GM23338 (cell line): ENCODE measurements around the gene STK4. TPM values are rescaled to one million over a fixed set of nuclear protein-coding genes. Genes with fewer than 3 reads are reported as not detected.

ENCODE experiments used
- ATAC-seq: fragments of 200-7000 bp; cut with Tn5 transposase; 3 replicates; pipeline ENCODE4 v1.9.1; 2020
- DNase-seq: peaks from one replicate; pipeline ENCODE4 v3.0.0-alpha.2; 2015; ENCODE audit warnings: low spot score
- H2AFZ ChIP-seq: fragments of 200-600 bp; sonication (generic); 2 replicates; pipeline ENCODE4 v1.8.0; 2016; ENCODE audit warnings: antibody characterized with exemption, mild to moderate bottlenecking, moderate library complexity
- H3F3A ChIP-seq: fragments of 200-600 bp; sonication (generic); replicated peaks from 2 replicates; pipeline ENCODE4 v1.8.0; 2017; ENCODE audit warnings: antibody characterized with exemption, mixed run types, low read depth
- H3K27ac ChIP-seq: fragments of 200-600 bp; sonication (generic); 2 replicates; pipeline ENCODE4 v1.6.1; 2016; ENCODE audit warnings: low read depth
- H3K27me3 ChIP-seq: fragments of 200-600 bp; sonication (generic); 2 replicates; pipeline ENCODE4 v1.8.0; 2016; ENCODE audit warnings: mild to moderate bottlenecking, mixed run types, moderate library complexity; ENCODE audit not compliant: insufficient read depth
- H3K36me3 ChIP-seq: fragments of 200-600 bp; sonication (generic); 2 replicates; pipeline ENCODE4 v1.8.0; 2016; ENCODE audit warnings: mild to moderate bottlenecking; ENCODE audit not compliant: insufficient read depth
- H3K4me1 ChIP-seq: fragments of 200-600 bp; sonication (generic); 2 replicates; pipeline ENCODE4 v1.8.0; 2016; ENCODE audit warnings: mild to moderate bottlenecking, moderate library complexity; ENCODE audit not compliant: insufficient read depth
- H3K4me2 ChIP-seq: fragments of 200-600 bp; sonication (generic); 2 replicates; pipeline ENCODE4 v1.7.1; 2017; ENCODE audit warnings: mixed run types
- H3K4me3 ChIP-seq: fragments of 200-600 bp; sonication (generic); 2 replicates; pipeline ENCODE4 v1.6.1; 2016; ENCODE audit warnings: mixed run types
- H3K79me2 ChIP-seq: fragments of 200-600 bp; sonication (generic); replicated peaks from 2 replicates; pipeline ENCODE4 v1.8.0; 2017; ENCODE audit warnings: mild to moderate bottlenecking; ENCODE audit not compliant: insufficient read depth
- H3K9me2 ChIP-seq: fragments of 200-600 bp; sonication (generic); 2 replicates; pipeline ENCODE4 v1.8.0; 2017; ENCODE audit not compliant: insufficient read depth
- H4K20me1 ChIP-seq: fragments of 200-600 bp; sonication (generic); replicated peaks from 2 replicates; pipeline ENCODE4 v1.8.0; 2017; ENCODE audit warnings: mild to moderate bottlenecking; ENCODE audit not compliant: insufficient read depth
- H3K27ac Mint-ChIP-seq: 2 replicates; pipeline ENCODE4 v1.8.0; 2020; ENCODE audit warnings: inconsistent platforms, mild to moderate bottlenecking, moderate library complexity, mixed read lengths
- H3K27me3 Mint-ChIP-seq: 3 replicates; pipeline ENCODE4 v1.8.0; 2022; ENCODE audit warnings: low read depth, mild to moderate bottlenecking, moderate library complexity, mixed read lengths, inconsistent platforms; ENCODE audit not compliant: insufficient read depth, poor library complexity
- H3K36me3 Mint-ChIP-seq: 3 replicates; pipeline ENCODE4 v1.8.0; 2021; ENCODE audit warnings: low read depth, mild to moderate bottlenecking, inconsistent platforms, moderate library complexity, mixed read lengths
- H3K4me1 Mint-ChIP-seq: 3 replicates; pipeline ENCODE4 v1.8.0; 2020; ENCODE audit warnings: mild to moderate bottlenecking, inconsistent platforms, mixed read lengths
- H3K4me3 Mint-ChIP-seq: 3 replicates; pipeline ENCODE4 v1.8.0; 2021; ENCODE audit warnings: moderate library complexity, mild to moderate bottlenecking, inconsistent platforms, mixed read lengths
- H3K9me3 Mint-ChIP-seq: 3 replicates; pipeline ENCODE4 v1.8.0; 2020; ENCODE audit warnings: moderate library complexity, mild to moderate bottlenecking, inconsistent platforms, mixed read lengths
- EZH2phosphoT487 ChIP-seq: fragments of 200-600 bp; sonication (generic); IDR thresholded peaks from one replicate; pipeline ENCODE4 v1.8.1; 2018; ENCODE audit warnings: antibody characterized with exemption; ENCODE audit not compliant: unreplicated experiment
- JUNB ChIP-seq: IDR thresholded peaks from one replicate; pipeline ENCODE4 v1.6.1; 2016; ENCODE audit warnings: antibody characterized with exemption; ENCODE audit not compliant: unreplicated experiment
- NANOG ChIP-seq: IDR thresholded peaks from 2 replicates; pipeline ENCODE4 v1.6.1; 2016; ENCODE audit warnings: antibody characterized with exemption, borderline replicate concordance
- STAT1 ChIP-seq: IDR thresholded peaks from one replicate; pipeline ENCODE4 v1.6.1; 2016; ENCODE audit warnings: antibody characterized with exemption; ENCODE audit not compliant: unreplicated experiment
- ZNF114 ChIP-seq: fragments of 250-450 bp; sonication (Bioruptor Pico); IDR thresholded peaks from 2 replicates; pipeline ENCODE4 v1.5.0; 2020; ENCODE audit warnings: mild to moderate bottlenecking, moderate library complexity
- polyA plus RNA-seq: library from polyadenylated mRNA; unstranded; fragments of >200 nt; fragmentation: Nextera tagmentation; extraction: Ambion mirVana; gene quantifications from 2 replicates; pipeline ENCODE4 v1.2.1, GENCODE V29; 2016
- total RNA-seq: library from RNA; depleted of rRNA; stranded (reverse); fragments of >200 nt; shearing (Covaris generic); gene quantifications from 2 replicates; pipeline ENCODE4 v1.2.3, GENCODE V29; 2014
- TF ChIP-seq, protein P1 (sequence below): IDR thresholded peaks from one replicate; pipeline ENCODE4 v1.6.1; 2018; ENCODE audit warnings: antibody characterized with exemption; ENCODE audit not compliant: unreplicated experiment
- TF ChIP-seq, protein P2 (sequence below): fragments of 250-450 bp; sonication (Bioruptor Pico); IDR thresholded peaks from 2 replicates; pipeline ENCODE4 v1.5.0; 2020; ENCODE audit warnings: mild to moderate bottlenecking, moderate library complexity

Gene STK4
- total and polyA plus RNA-seq, 2 experiments from 2014 or later, result 37.7 to 58.7 TPM

DNA sequence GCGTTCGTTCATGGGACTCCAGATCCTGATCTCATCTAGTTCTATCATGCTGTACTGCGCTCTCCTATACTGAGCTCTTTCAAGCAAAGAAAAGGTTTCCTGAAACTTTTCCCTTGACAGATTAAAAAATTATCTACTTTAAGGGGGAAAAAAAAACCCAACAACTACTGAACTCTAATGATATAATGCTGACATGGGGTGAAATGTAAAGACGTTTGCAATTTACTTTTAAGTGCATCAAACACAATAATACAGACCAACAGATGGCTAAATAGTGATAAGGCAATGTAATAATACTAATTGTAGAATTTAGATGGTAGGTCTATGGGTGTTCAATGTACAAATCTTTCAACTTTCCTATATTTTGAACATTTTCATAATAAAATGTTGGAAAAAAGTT is 22.5 kb upstream of the STK4 start (continued):
- TF ChIP-seq, protein P1, sequence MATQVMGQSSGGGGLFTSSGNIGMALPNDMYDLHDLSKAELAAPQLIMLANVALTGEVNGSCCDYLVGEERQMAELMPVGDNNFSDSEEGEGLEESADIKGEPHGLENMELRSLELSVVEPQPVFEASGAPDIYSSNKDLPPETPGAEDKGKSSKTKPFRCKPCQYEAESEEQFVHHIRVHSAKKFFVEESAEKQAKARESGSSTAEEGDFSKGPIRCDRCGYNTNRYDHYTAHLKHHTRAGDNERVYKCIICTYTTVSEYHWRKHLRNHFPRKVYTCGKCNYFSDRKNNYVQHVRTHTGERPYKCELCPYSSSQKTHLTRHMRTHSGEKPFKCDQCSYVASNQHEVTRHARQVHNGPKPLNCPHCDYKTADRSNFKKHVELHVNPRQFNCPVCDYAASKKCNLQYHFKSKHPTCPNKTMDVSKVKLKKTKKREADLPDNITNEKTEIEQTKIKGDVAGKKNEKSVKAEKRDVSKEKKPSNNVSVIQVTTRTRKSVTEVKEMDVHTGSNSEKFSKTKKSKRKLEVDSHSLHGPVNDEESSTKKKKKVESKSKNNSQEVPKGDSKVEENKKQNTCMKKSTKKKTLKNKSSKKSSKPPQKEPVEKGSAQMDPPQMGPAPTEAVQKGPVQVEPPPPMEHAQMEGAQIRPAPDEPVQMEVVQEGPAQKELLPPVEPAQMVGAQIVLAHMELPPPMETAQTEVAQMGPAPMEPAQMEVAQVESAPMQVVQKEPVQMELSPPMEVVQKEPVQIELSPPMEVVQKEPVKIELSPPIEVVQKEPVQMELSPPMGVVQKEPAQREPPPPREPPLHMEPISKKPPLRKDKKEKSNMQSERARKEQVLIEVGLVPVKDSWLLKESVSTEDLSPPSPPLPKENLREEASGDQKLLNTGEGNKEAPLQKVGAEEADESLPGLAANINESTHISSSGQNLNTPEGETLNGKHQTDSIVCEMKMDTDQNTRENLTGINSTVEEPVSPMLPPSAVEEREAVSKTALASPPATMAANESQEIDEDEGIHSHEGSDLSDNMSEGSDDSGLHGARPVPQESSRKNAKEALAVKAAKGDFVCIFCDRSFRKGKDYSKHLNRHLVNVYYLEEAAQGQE, result no peak
- TF ChIP-seq ZNF114 (no peak), NANOG (no peak), STAT1 (no peak), JUNB (no peak), EZH2phosphoT487 (no peak)

DNA sequence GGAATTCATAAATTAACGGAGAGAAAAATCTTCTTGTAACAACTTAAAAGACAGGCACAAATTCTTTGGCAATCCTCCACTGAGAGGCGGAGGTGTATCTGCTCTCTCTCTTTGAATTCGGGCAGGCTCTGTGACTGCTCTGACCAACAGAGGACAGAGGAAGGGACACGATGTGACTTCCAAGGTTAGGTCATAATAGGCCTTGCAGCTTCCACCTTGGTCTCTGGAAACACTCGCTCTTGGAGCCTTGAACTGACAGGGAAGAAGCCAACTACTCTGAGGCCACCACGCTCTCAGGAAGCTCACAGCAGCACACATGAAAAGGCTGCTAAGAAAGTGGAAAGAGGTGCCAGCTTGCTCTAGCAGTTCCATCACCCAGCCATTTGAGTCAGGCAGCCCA is 21.1 kb upstream of the STK4 start:
- no peak for TF ChIP-seq EZH2phosphoT487
- TF ChIP-seq, protein P2, sequence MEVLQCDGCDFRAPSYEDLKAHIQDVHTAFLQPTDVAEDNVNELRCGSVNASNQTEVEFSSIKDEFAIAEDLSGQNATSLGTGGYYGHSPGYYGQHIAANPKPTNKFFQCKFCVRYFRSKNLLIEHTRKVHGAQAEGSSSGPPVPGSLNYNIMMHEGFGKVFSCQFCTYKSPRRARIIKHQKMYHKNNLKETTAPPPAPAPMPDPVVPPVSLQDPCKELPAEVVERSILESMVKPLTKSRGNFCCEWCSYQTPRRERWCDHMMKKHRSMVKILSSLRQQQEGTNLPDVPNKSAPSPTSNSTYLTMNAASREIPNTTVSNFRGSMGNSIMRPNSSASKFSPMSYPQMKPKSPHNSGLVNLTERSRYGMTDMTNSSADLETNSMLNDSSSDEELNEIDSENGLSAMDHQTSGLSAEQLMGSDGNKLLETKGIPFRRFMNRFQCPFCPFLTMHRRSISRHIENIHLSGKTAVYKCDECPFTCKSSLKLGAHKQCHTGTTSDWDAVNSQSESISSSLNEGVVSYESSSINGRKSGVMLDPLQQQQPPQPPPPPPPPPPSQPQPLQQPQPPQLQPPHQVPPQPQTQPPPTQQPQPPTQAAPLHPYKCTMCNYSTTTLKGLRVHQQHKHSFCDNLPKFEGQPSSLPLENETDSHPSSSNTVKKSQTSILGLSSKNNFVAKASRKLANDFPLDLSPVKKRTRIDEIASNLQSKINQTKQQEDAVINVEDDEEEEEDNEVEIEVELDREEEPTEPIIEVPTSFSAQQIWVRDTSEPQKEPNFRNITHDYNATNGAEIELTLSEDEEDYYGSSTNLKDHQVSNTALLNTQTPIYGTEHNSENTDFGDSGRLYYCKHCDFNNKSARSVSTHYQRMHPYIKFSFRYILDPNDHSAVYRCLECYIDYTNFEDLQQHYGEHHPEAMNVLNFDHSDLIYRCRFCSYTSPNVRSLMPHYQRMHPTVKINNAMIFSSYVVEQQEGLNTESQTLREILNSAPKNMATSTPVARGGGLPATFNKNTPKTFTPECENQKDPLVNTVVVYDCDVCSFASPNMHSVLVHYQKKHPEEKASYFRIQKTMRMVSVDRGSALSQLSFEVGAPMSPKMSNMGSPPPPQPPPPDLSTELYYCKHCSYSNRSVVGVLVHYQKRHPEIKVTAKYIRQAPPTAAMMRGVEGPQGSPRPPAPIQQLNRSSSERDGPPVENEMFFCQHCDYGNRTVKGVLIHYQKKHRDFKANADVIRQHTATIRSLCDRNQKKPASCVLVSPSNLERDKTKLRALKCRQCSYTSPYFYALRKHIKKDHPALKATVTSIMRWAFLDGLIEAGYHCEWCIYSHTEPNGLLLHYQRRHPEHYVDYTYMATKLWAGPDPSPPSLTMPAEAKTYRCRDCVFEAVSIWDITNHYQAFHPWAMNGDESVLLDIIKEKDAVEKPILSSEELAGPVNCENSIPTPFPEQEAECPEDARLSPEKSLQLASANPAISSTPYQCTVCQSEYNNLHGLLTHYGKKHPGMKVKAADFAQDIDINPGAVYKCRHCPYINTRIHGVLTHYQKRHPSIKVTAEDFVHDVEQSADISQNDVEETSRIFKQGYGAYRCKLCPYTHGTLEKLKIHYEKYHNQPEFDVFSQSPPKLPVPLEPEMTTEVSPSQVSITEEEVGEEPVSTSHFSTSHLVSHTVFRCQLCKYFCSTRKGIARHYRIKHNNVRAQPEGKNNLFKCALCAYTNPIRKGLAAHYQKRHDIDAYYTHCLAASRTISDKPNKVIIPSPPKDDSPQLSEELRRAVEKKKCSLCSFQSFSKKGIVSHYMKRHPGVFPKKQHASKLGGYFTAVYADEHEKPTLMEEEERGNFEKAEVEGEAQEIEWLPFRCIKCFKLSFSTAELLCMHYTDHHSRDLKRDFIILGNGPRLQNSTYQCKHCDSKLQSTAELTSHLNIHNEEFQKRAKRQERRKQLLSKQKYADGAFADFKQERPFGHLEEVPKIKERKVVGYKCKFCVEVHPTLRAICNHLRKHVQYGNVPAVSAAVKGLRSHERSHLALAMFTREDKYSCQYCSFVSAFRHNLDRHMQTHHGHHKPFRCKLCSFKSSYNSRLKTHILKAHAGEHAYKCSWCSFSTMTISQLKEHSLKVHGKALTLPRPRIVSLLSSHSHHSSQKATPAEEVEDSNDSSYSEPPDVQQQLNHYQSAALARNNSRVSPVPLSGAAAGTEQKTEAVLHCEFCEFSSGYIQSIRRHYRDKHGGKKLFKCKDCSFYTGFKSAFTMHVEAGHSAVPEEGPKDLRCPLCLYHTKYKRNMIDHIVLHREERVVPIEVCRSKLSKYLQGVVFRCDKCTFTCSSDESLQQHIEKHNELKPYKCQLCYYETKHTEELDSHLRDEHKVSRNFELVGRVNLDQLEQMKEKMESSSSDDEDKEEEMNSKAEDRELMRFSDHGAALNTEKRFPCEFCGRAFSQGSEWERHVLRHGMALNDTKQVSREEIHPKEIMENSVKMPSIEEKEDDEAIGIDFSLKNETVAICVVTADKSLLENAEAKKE (CRISPR knock-in tag), result no peak
- no peaks in the 10 kb centered on the region for H3K9me3 Mint-ChIP-seq
- no peak for ATAC-seq
- Histone ChIP-seq H3K36me3 (peaks cover 27% of the 10 kb centered on the region; the same call in 1 of the 2 replicates), H3K4me2 (no peak overlapping the region), H3K9me2 (no peaks in the 10 kb centered on the region), H3K4me3 (no peak overlapping the region), H3K27me3 (no peaks in the 10 kb centered on the region), H3K4me1 (no peaks in the 10 kb centered on the region), H3K79me2 (no peaks in the 10 kb centered on the region), H3F3A (peaks cover 7% of the 10 kb centered on the region; the same call in 1 of the 2 replicates), H3K27ac (no peak overlapping the region), H4K20me1 (peaks cover 17% of the 10 kb centered on the region), H2AFZ (no peak overlapping the region)
- H3K27ac Mint-ChIP-seq, result no peak overlapping the region
- peaks cover 72% of the 10 kb centered on the region for H3K36me3 Mint-ChIP-seq
- H3K27me3 Mint-ChIP-seq, result no peaks in the 10 kb centered on the region
- H3K4me1 Mint-ChIP-seq, result no peaks in the 10 kb centered on the region
- DNase-seq, result no peak
- no peak overlapping the region for H3K4me3 Mint-ChIP-seq
